OCI-LY7 (cell line): ENCODE results near the gene ANKRD27.

Source experiments
- EZH2phosphoT487 ChIP-seq: fragments of 200-600 bp; sonication (generic); IDR thresholded peaks from 2 replicates; pipeline ENCODE4 v1.6.1; 2018; ENCODE audit warnings: low read depth, borderline replicate concordance, mild to moderate bottlenecking, mixed run types, antibody characterized with exemption, low read length, moderate library complexity, mixed read lengths
- TF ChIP-seq, protein P1 (sequence below): fragments of 200-600 bp; sonication (generic); conservative IDR thresholded peaks from 2 replicates; pipeline ENCODE4 v1.5.1; 2014; ENCODE audit warnings: mild to moderate bottlenecking, antibody characterized with exemption, low read length, moderate library complexity, mixed read lengths

DNA sequence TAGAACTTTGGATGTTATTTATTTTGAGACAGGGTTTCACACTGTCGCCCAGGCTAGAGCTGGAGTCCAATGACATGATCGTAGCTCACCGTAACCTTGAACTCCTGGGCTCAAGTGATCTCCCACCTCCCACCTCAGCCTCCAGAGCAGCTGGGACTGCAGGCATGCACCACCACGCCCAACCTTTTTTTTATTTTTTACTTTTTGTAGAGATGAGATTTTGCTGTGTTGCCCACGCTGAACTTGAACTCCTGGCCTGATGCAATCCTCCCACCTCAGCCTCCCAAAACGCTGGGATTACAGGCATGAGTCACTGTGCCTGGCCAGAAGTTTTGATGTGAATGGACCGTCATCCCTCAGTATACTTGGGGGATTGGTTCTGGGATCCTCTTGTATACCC is 13.7 kb downstream of the ANKRD27 start:
- TF ChIP-seq, protein P1, sequence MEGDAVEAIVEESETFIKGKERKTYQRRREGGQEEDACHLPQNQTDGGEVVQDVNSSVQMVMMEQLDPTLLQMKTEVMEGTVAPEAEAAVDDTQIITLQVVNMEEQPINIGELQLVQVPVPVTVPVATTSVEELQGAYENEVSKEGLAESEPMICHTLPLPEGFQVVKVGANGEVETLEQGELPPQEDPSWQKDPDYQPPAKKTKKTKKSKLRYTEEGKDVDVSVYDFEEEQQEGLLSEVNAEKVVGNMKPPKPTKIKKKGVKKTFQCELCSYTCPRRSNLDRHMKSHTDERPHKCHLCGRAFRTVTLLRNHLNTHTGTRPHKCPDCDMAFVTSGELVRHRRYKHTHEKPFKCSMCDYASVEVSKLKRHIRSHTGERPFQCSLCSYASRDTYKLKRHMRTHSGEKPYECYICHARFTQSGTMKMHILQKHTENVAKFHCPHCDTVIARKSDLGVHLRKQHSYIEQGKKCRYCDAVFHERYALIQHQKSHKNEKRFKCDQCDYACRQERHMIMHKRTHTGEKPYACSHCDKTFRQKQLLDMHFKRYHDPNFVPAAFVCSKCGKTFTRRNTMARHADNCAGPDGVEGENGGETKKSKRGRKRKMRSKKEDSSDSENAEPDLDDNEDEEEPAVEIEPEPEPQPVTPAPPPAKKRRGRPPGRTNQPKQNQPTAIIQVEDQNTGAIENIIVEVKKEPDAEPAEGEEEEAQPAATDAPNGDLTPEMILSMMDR, result no peak
- no peak for TF ChIP-seq EZH2phosphoT487
